H1 (cell line): ENCODE measurements around the gene PPP1R7. TPM values are rescaled to one million over a fixed set of nuclear protein-coding genes. Genes with fewer than 3 reads are reported as not detected.

Source experiments
- BACH1 ChIP-seq: IDR thresholded peaks from 2 replicates; pipeline ENCODE4 v1.6.1; 2012; ENCODE audit warnings: low read length, improper control_type of control experiment
- MAFK ChIP-seq: IDR thresholded peaks from 2 replicates; pipeline ENCODE4 v1.6.1; 2012; ENCODE audit warnings: low read depth, mild to moderate bottlenecking, improper control_type of control experiment, low read length
- SIX5 ChIP-seq: IDR thresholded peaks from 2 replicates; pipeline ENCODE4 v1.6.1; 2011; ENCODE audit warnings: mild to moderate bottlenecking, low read depth, low read length
- TCF12 ChIP-seq: IDR thresholded peaks from 2 replicates; pipeline ENCODE4 v1.6.1; 2011; ENCODE audit warnings: low read depth, mild to moderate bottlenecking, low read length
- polyA plus RNA-seq, 7 experiments: library from polyadenylated mRNA; depleted of rRNA in 3 of 7; stranded (reverse) in 5 of 7; unstranded in 2 of 7; fragments of >200 nt in 5 of 7; fragments of 200-250 nt in 2 of 7; gene quantifications; 1 replicate in 5 of 7; 2 replicates in 1 of 7; 4 replicates in 1 of 7; pipeline versions ENCODE4 v1.2.1 to v1.2.3, GENCODE V29; 2011 to 2013; ENCODE audit warnings: missing spikeins in 2 of 7, mixed read lengths in 2 of 7
- total RNA-seq: library from RNA; stranded (reverse); fragmentation: NEBNext Ultra II Directional; extraction: Animal tissue kit (Norgen Biotek cat#: 25700); gene quantifications from 2 replicates; pipeline ENCODE4 v1.2.1, GENCODE V29; 2021
- TF ChIP-seq, protein P1 (sequence below): fragments of 300-600 bp; sonication (generic); IDR thresholded peaks from 2 replicates; pipeline ENCODE4 v1.7.1; 2012; ENCODE audit warnings: low read length, moderate library complexity, mild to moderate bottlenecking, inconsistent platforms; ENCODE audit not compliant: insufficient replicate concordance

Gene PPP1R7
- total and polyA plus RNA-seq, 2 of the 8 experiments (the other 6 are each of a cell fraction or from before 2014, with no cell fraction given) = 22.2 to 64.0 TPM

DNA sequence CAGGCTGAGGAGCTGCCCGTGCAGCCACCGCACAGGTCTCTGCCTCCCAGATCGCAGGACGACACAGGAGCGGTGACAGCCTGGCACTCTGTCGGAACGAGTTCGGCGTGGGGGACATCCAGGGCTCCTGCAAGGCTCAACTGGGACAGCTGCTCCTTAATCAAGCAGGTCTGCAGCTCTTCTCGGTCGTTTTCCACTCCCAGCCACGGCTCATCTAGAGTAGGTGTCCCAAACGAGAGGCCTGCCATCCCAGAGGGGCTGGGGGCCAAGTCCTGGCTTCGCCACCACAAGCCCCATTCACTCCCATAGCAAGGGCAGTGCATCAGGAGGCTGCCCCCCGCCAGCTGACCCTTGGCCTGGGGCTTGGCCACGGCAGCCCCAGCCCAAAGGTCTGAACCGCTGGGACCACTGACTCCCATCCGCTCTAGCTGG is 23.5 kb upstream of the PPP1R7 start (continued):
- TF ChIP-seq TCF12 (no peak), BACH1 (no peak), SIX5 (no peak), MAFK (no peak)
- TF ChIP-seq, protein P1, sequence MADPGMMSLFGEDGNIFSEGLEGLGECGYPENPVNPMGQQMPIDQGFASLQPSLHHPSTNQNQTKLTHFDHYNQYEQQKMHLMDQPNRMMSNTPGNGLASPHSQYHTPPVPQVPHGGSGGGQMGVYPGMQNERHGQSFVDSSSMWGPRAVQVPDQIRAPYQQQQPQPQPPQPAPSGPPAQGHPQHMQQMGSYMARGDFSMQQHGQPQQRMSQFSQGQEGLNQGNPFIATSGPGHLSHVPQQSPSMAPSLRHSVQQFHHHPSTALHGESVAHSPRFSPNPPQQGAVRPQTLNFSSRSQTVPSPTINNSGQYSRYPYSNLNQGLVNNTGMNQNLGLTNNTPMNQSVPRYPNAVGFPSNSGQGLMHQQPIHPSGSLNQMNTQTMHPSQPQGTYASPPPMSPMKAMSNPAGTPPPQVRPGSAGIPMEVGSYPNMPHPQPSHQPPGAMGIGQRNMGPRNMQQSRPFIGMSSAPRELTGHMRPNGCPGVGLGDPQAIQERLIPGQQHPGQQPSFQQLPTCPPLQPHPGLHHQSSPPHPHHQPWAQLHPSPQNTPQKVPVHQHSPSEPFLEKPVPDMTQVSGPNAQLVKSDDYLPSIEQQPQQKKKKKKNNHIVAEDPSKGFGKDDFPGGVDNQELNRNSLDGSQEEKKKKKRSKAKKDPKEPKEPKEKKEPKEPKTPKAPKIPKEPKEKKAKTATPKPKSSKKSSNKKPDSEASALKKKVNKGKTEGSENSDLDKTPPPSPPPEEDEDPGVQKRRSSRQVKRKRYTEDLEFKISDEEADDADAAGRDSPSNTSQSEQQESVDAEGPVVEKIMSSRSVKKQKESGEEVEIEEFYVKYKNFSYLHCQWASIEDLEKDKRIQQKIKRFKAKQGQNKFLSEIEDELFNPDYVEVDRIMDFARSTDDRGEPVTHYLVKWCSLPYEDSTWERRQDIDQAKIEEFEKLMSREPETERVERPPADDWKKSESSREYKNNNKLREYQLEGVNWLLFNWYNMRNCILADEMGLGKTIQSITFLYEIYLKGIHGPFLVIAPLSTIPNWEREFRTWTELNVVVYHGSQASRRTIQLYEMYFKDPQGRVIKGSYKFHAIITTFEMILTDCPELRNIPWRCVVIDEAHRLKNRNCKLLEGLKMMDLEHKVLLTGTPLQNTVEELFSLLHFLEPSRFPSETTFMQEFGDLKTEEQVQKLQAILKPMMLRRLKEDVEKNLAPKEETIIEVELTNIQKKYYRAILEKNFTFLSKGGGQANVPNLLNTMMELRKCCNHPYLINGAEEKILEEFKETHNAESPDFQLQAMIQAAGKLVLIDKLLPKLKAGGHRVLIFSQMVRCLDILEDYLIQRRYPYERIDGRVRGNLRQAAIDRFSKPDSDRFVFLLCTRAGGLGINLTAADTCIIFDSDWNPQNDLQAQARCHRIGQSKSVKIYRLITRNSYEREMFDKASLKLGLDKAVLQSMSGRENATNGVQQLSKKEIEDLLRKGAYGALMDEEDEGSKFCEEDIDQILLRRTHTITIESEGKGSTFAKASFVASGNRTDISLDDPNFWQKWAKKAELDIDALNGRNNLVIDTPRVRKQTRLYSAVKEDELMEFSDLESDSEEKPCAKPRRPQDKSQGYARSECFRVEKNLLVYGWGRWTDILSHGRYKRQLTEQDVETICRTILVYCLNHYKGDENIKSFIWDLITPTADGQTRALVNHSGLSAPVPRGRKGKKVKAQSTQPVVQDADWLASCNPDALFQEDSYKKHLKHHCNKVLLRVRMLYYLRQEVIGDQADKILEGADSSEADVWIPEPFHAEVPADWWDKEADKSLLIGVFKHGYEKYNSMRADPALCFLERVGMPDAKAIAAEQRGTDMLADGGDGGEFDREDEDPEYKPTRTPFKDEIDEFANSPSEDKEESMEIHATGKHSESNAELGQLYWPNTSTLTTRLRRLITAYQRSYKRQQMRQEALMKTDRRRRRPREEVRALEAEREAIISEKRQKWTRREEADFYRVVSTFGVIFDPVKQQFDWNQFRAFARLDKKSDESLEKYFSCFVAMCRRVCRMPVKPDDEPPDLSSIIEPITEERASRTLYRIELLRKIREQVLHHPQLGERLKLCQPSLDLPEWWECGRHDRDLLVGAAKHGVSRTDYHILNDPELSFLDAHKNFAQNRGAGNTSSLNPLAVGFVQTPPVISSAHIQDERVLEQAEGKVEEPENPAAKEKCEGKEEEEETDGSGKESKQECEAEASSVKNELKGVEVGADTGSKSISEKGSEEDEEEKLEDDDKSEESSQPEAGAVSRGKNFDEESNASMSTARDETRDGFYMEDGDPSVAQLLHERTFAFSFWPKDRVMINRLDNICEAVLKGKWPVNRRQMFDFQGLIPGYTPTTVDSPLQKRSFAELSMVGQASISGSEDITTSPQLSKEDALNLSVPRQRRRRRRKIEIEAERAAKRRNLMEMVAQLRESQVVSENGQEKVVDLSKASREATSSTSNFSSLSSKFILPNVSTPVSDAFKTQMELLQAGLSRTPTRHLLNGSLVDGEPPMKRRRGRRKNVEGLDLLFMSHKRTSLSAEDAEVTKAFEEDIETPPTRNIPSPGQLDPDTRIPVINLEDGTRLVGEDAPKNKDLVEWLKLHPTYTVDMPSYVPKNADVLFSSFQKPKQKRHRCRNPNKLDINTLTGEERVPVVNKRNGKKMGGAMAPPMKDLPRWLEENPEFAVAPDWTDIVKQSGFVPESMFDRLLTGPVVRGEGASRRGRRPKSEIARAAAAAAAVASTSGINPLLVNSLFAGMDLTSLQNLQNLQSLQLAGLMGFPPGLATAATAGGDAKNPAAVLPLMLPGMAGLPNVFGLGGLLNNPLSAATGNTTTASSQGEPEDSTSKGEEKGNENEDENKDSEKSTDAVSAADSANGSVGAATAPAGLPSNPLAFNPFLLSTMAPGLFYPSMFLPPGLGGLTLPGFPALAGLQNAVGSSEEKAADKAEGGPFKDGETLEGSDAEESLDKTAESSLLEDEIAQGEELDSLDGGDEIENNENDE = no peak
